Fibroblast of lung (primary cell): ENCODE measurements around the gene GET4. TPM values are rescaled to one million over a fixed set of nuclear protein-coding genes. Genes with fewer than 3 reads are reported as not detected.

Experiments used
- DNase-seq, 2 donors: peaks; one replicate each; pipeline versions ENCODE4 v3.0.0 to v3.0.0-alpha.2; 2010; ENCODE audit warnings: low read depth in 2 of 2
- H2AFZ ChIP-seq: 2 replicates; pipeline ENCODE4 v1.5.1; 2012; ENCODE audit warnings: low read length, control low read depth, inconsistent platforms
- H3K27ac ChIP-seq: 2 replicates; pipeline ENCODE4 v1.5.1; 2011; ENCODE audit warnings: low read length, control low read depth; ENCODE audit not compliant: insufficient read depth
- H3K27me3 ChIP-seq: 2 replicates; pipeline ENCODE4 v1.5.1; 2011; ENCODE audit warnings: mild to moderate bottlenecking, low read length; ENCODE audit not compliant: control insufficient read depth, insufficient read depth
- H3K36me3 ChIP-seq: 2 replicates; pipeline ENCODE4 v1.5.1; 2011; ENCODE audit warnings: low read length; ENCODE audit not compliant: control insufficient read depth, insufficient read depth
- H3K4me1 ChIP-seq: 2 replicates; pipeline ENCODE4 v1.5.1; 2011; ENCODE audit warnings: low read length; ENCODE audit not compliant: control insufficient read depth, insufficient read depth; ENCODE audit errors: extremely low read depth
- H3K4me2 ChIP-seq: 2 replicates; pipeline ENCODE4 v1.5.1; 2011; ENCODE audit warnings: low read length, control low read depth; ENCODE audit not compliant: insufficient read depth; ENCODE audit errors: extremely low read depth
- H3K4me3 ChIP-seq, 4 experiments: fragments of 200-600 bp in 1 of 4; sonication (generic) in 1 of 4; replicated peaks in 1 of 4; 2 replicates each; pipeline ENCODE4 v1.5.1; 2011 to 2016; ENCODE audit warnings: low read length in 4 of 4, low read depth in 3 of 4, mild to moderate bottlenecking in 3 of 4, control low read depth in 2 of 4, inconsistent platforms in 1 of 4, mixed read lengths in 1 of 4; ENCODE audit not compliant: insufficient read depth in 1 of 4; ENCODE audit errors: control extremely low read depth in 1 of 4
- H3K79me2 ChIP-seq: 2 replicates; pipeline ENCODE4 v1.5.1; 2012; ENCODE audit warnings: mild to moderate bottlenecking, low read length, inconsistent platforms; ENCODE audit not compliant: control insufficient read depth, insufficient read depth
- H3K9ac ChIP-seq: 2 replicates; pipeline ENCODE4 v1.5.1; 2011; ENCODE audit warnings: mild to moderate bottlenecking, low read length, control low read depth; ENCODE audit not compliant: insufficient read depth
- H3K9me3 ChIP-seq: 2 replicates; pipeline ENCODE4 v1.5.1; 2012; ENCODE audit warnings: low read depth, low read length; ENCODE audit not compliant: control insufficient read depth, insufficient read depth
- H4K20me1 ChIP-seq: 2 replicates; pipeline ENCODE4 v1.5.1; 2011; ENCODE audit warnings: low read length; ENCODE audit not compliant: control insufficient read depth, insufficient read depth; ENCODE audit errors: extremely low read depth
- EZH2 ChIP-seq: IDR thresholded peaks from 2 replicates; pipeline ENCODE4 v1.5.1; 2012; ENCODE audit warnings: low read length, control low read depth, mild to moderate bottlenecking; ENCODE audit errors: missing control alignments
- polyA minus RNA-seq: library from RNA; depleted of rRNA, polyadenylated mRNA; stranded (reverse); fragments of >200 nt; gene quantifications from 2 replicates; pipeline ENCODE4 v1.2.3, GENCODE V29; 2011; ENCODE audit warnings: low replicate concordance
- polyA plus RNA-seq, 2 donors: library from polyadenylated mRNA; depleted of rRNA in 1 of 2; stranded (reverse) in 1 of 2; unstranded in 1 of 2; fragments of >200 nt; gene quantifications; 2 replicates each; pipeline ENCODE4 v1.2.1, GENCODE V29; 2011 to 2012; ENCODE audit warnings: missing spikeins in 1 of 2
- total RNA-seq: library from RNA; depleted of rRNA; stranded (reverse); fragments of >200 nt; gene quantifications from 2 replicates; pipeline ENCODE4 v1.2.1, GENCODE V29; 2014
- TF ChIP-seq, protein P1 (sequence below), 2 donors: IDR thresholded peaks in 1 of 2; conservative IDR thresholded peaks in 1 of 2; 1 replicate in 1 of 2; 2 replicates in 1 of 2; pipeline ENCODE4 v1.5.1; 2011 to 2012; ENCODE audit warnings: low read length in 2 of 2, control low read depth in 1 of 2, inconsistent platforms in 1 of 2, low read depth in 1 of 2, mild to moderate bottlenecking in 1 of 2

The GET4 gene
- total RNA-seq (21.6 and 23.1 TPM in 2 replicates), polyA plus RNA-seq (13.4 and 15.9 TPM in 2 replicates), polyA minus RNA-seq (1.3 and 6.9 TPM in 2 replicates)
- polyA plus RNA-seq (2012): 18.0 and 26.5 TPM in 2 replicates

DNA sequence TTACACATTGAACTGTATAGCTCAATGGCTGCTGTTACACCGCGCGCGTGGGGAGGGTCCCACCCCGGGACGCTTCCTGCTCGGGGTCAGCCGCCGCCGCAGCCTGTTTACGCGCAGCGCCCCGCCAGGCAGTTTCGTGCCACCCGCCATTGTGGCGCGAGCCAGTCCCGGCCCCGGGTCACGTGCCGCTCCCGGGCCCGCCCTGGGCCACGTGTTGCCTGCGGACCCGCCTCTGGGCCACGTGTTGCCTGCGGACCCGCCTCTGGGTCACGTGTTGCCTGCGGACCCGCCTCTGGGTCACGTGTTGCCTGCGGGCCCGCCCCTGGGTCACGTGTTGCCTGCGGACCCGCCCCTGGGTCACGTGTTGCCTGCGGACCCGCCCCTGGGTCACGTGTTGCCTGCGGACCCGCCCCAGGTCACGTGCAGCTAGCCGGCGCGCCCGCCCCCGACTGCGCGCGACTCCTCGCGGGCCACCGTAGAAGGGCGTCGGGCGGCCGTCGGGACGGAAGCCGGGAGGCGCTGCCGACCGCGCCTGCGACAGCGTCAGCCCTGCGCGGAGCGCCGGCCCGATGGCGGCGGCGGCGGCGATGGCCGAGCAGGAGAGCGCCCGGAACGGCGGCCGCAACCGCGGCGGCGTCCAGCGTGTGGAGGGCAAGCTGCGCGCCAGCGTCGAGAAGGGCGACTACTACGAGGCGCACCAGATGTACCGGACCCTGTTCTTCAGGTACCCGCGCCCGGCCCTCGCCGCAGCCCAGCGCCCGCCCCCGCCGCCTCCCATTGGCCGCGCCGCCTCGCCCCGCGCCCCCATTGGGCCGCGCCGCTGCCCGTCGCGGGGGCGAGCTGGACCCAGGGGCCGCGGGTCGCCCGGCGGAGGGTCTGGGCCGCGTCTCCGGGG is at the start of gene GET4:
Gene GET4, plus strand, starts transcription at position 478 of the 895 bp plus-strand sequence. Its CDS starts 92 bp downstream, at position 570.
- Histone ChIP-seq H2AFZ (peak within 1 kb of the TSS; percentile 47), H3K9ac (peak within 1 kb of the TSS; percentile 84), H3K36me3 (peaks cover 14% of the 10 kb centered on the region), H3K27me3 (no peaks in the 10 kb centered on the region), H3K4me2 (peak within 1 kb of the TSS; percentile 33), H3K4me3 (peak within 1 kb of the TSS; percentile 67 to 88 (median 78)), H4K20me1 (no peaks in the 10 kb centered on the region), H3K4me1 (no peaks in the 10 kb centered on the region), H3K9me3 (no peaks in the 10 kb centered on the region), H3K79me2 (peaks cover 35% of the 10 kb centered on the region), H3K27ac (peak within 1 kb of the TSS; percentile 84)
- DNase-seq: peak; percentile 96
- TF ChIP-seq EZH2: no peak
- TF ChIP-seq, protein P1, sequence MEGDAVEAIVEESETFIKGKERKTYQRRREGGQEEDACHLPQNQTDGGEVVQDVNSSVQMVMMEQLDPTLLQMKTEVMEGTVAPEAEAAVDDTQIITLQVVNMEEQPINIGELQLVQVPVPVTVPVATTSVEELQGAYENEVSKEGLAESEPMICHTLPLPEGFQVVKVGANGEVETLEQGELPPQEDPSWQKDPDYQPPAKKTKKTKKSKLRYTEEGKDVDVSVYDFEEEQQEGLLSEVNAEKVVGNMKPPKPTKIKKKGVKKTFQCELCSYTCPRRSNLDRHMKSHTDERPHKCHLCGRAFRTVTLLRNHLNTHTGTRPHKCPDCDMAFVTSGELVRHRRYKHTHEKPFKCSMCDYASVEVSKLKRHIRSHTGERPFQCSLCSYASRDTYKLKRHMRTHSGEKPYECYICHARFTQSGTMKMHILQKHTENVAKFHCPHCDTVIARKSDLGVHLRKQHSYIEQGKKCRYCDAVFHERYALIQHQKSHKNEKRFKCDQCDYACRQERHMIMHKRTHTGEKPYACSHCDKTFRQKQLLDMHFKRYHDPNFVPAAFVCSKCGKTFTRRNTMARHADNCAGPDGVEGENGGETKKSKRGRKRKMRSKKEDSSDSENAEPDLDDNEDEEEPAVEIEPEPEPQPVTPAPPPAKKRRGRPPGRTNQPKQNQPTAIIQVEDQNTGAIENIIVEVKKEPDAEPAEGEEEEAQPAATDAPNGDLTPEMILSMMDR (conservative IDR thresholded peaks at IDR 0.05 in 1 of 2, IDR thresholded peaks at IDR 0.05 in 1 of 2; ENCODE audit: low read depth in 1 of 2, low read length in 2 of 2): peak in 1 of 2 donors; percentile 2

DNA sequence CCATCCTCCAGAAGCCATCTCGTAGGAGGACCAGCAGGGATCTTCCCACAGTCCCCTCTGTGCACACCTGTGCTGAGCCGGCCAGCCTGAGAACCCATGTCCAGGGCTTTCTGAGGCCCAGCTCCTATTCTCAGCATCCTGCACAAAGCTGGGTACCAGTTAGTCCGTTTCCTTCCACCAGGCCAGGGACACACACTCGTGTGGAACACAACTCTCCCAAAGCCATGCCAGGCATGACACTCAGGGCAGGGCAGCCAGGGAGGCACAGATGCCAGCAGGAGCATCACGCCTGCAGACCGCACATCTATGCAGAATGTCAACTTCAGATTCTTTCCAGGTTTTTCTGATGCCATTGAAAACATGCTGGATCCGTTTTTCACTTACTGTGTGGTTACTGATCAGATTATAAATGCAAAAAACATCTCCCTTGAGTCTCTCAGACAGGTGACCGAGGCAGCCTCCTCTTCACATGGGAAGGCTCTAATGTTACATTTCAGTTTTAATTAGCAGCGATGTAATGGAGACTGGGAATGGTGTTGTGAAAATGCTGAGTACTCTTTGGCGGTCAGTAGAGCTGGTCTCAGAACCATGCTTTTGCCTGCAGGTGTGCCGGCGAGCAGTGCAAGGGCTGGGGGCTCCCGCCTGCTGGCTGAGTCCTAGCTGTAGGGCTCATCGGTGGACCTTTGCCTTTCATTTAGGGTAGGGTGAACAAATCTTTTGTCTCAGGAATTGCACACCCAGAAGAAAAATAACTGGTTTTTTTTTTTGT is 47.4 kb upstream of the GET4 start:
- Histone ChIP-seq H3K36me3 (peaks cover 1% of the 10 kb centered on the region), H3K27ac (no peak overlapping the region), H2AFZ (no peak overlapping the region), H3K9ac (no peak overlapping the region), H3K79me2 (peaks cover 81% of the 10 kb centered on the region), H3K4me1 (peaks cover 26% of the 10 kb centered on the region), H4K20me1 (no peaks in the 10 kb centered on the region), H3K27me3 (no peaks in the 10 kb centered on the region), H3K4me3 (no peak overlapping the region), H3K9me3 (no peaks in the 10 kb centered on the region), H3K4me2 (no peak overlapping the region)
- DNase-seq: no peak
- TF ChIP-seq, protein P1 (conservative IDR thresholded peaks at IDR 0.05 in 1 of 2, IDR thresholded peaks at IDR 0.05 in 1 of 2; ENCODE audit: low read depth in 1 of 2, low read length in 2 of 2): no peak
- TF ChIP-seq EZH2: no peak

- Histone ChIP-seq H3K4me1 (peaks cover 26% of the 10 kb centered on the region), H3K36me3 (peaks cover 1% of the 10 kb centered on the region), H3K9ac (no peak overlapping the region), H3K4me3 (no peak overlapping the region), H3K9me3 (no peaks in the 10 kb centered on the region), H3K4me2 (no peak overlapping the region), H3K79me2 (peaks cover 83% of the 10 kb centered on the region), H3K27me3 (no peaks in the 10 kb centered on the region), H2AFZ (no peak overlapping the region), H4K20me1 (no peaks in the 10 kb centered on the region), H3K27ac (peak overlapping the region; percentile 93)
- no peak for DNase-seq
- TF ChIP-seq, protein P1 (conservative IDR thresholded peaks at IDR 0.05 in 1 of 2, IDR thresholded peaks at IDR 0.05 in 1 of 2; ENCODE audit: low read depth in 1 of 2, low read length in 2 of 2): no peak
- TF ChIP-seq EZH2: no peak
These were observed 46.3 kb upstream of the GET4 start for GRCh38 chr7:830069-830468.
